OCI-LY3 (cell line): ENCODE data around the gene TARBP2.
"Not testable (repeated sequence)": the region's sequence is repeated elsewhere in the genome, so short reads cannot be mapped to it uniquely, and the experiment has no call there.

Source experiments
- H2AFZ ChIP-seq: fragments of 200-600, 300-600 bp; shearing (Covaris generic); 2 replicates; pipeline ENCODE4 v1.6.0; 2014; ENCODE audit warnings: antibody characterized with exemption, low read depth, low read length
- H3K27ac ChIP-seq: fragments of 200-600, 300-600 bp; sonication (generic); 2 replicates; pipeline ENCODE4 v1.5.1; 2014; ENCODE audit warnings: mild to moderate bottlenecking, low read length, moderate library complexity, mixed read lengths
- H3K27me3 ChIP-seq: fragments of 200-600, 300-600 bp; sonication (generic); 2 replicates; pipeline ENCODE4 v1.6.1; 2014; ENCODE audit warnings: low read depth, low read length, mixed read lengths
- H3K36me3 ChIP-seq: fragments of 200-600, 300-600 bp; sonication (generic); replicated peaks from 2 replicates; pipeline ENCODE3; 2014; ENCODE audit warnings: low read depth, low read length, mixed read lengths
- H3K4me1 ChIP-seq: fragments of 300-600, 200-600 bp; sonication (generic); 2 replicates; pipeline ENCODE4 v1.6.1; 2014; ENCODE audit warnings: low read length, mixed read lengths
- H3K4me2 ChIP-seq: fragments of 200-600, 300-600 bp; sonication (generic); 2 replicates; pipeline ENCODE4 v1.6.1; 2014; ENCODE audit warnings: low read length, mixed read lengths
- H3K4me3 ChIP-seq: fragments of 300-600, 200-600 bp; sonication (generic); 2 replicates; pipeline ENCODE4 v1.5.1; 2014; ENCODE audit warnings: antibody characterized with exemption, mild to moderate bottlenecking, low read length, moderate library complexity
- H3K79me2 ChIP-seq: fragments of 300-600, 200-600 bp; shearing (Covaris generic); 2 replicates; pipeline ENCODE4 v1.6.1; 2014; ENCODE audit warnings: mild to moderate bottlenecking, low read length, mixed read lengths
- H3K9ac ChIP-seq: fragments of 300-600, 200-600 bp; shearing (Covaris generic); 2 replicates; pipeline ENCODE4 v1.6.0; 2014; ENCODE audit warnings: mild to moderate bottlenecking, low read length, moderate library complexity
- H3K9me3 ChIP-seq: fragments of 200-600, 300-600 bp; shearing (Covaris generic); 2 replicates; pipeline ENCODE4 v1.6.1; 2014; ENCODE audit warnings: low read length, mixed read lengths; ENCODE audit not compliant: insufficient read depth
- H4K20me1 ChIP-seq: fragments of 200-600, 300-600 bp; sonication (generic); 2 replicates; pipeline ENCODE4 v1.6.1; 2016; ENCODE audit warnings: low read length, mixed read lengths; ENCODE audit not compliant: insufficient read depth
- CTCF ChIP-seq: fragments of 200-600, 300-600 bp; sonication (generic); IDR thresholded peaks from 2 replicates; pipeline ENCODE4 v1.5.1; 2014; ENCODE audit warnings: antibody characterized with exemption, low read length, low read depth
- EZH2phosphoT487 ChIP-seq: fragments of 200-600 bp; shearing (Covaris generic); IDR thresholded peaks from 2 replicates; pipeline ENCODE4 v1.6.1; 2018; ENCODE audit warnings: antibody characterized with exemption, mixed run types, low read depth

TARBP2 gene

GRCh38 chr12:53536962-53537361, 35.9 kb downstream of the TARBP2 start:
- Histone ChIP-seq H3K36me3 (peaks cover 14% of the 10 kb centered on the region), H3K9ac (no peak overlapping the region), H3K27ac (no peak overlapping the region), H3K4me3 (no peak overlapping the region), H3K4me2 (no peak overlapping the region), H3K79me2 (no peaks in the 10 kb centered on the region), H3K27me3 (no peaks in the 10 kb centered on the region), H3K9me3 (no peaks in the 10 kb centered on the region), H3K4me1 (no peaks in the 10 kb centered on the region), H4K20me1 (no peaks in the 10 kb centered on the region), H2AFZ (no peak overlapping the region)
- TF ChIP-seq EZH2phosphoT487 (no peak), CTCF (no peak)

GRCh38 chr12:53538209-53538689, 37.2 kb downstream of the TARBP2 start:
- Histone ChIP-seq H3K4me2 (no peak overlapping the region), H3K27ac (no peak overlapping the region)
- no peak for TF ChIP-seq CTCF
- TF ChIP-seq EZH2phosphoT487: no peak

GRCh38 chr12:53539526-53539925, 38.4 kb downstream of the TARBP2 start:
- Histone ChIP-seq H3K4me3 (no peak overlapping the region), H3K9me3 (no peaks in the 10 kb centered on the region), H3K9ac (no peak overlapping the region), H2AFZ (no peak overlapping the region), H3K27me3 (no peaks in the 10 kb centered on the region), H3K4me1 (peaks cover 6% of the 10 kb centered on the region; the same call in 1 of the 2 replicates), H3K27ac (no peak overlapping the region), H4K20me1 (no peaks in the 10 kb centered on the region), H3K4me2 (no peak overlapping the region), H3K36me3 (peaks cover 4% of the 10 kb centered on the region), H3K79me2 (no peaks in the 10 kb centered on the region)
- no peak for TF ChIP-seq CTCF
- TF ChIP-seq EZH2phosphoT487: no peak

More at GRCh38 chr12:53538209-53538689, 37.2 kb downstream of the TARBP2 start:
- Histone ChIP-seq H3K9ac (no peak overlapping the region), H3K9me3 (no peaks in the 10 kb centered on the region), H3K27me3 (no peaks in the 10 kb centered on the region), H3K36me3 (peaks cover 7% of the 10 kb centered on the region), H3K4me3 (no peak overlapping the region), H3K79me2 (no peaks in the 10 kb centered on the region), H2AFZ (no peak overlapping the region), H4K20me1 (no peaks in the 10 kb centered on the region), H3K4me1 (no peaks in the 10 kb centered on the region)

- peak overlapping the region; percentile 81; the same call in 1 of the 2 replicates for H2AFZ ChIP-seq
- TF ChIP-seq EZH2phosphoT487 (no peak), CTCF (peak; percentile 81)
- H3K27ac ChIP-seq: peak overlapping the region; percentile 11; the same call in 1 of the 2 replicates
Observed at GRCh38 chr12:53543539-53543938, 42.5 kb downstream of the TARBP2 start.

GRCh38 chr12:53548354-53548753, 47.3 kb downstream of the TARBP2 start:
- H3K4me1 ChIP-seq, H3K27me3 ChIP-seq, H2AFZ ChIP-seq, H3K9me3 ChIP-seq, H3K4me3 ChIP-seq, H3K79me2 ChIP-seq, H3K4me2 ChIP-seq, H3K36me3 ChIP-seq, H4K20me1 ChIP-seq, H3K27ac ChIP-seq, H3K9ac ChIP-seq: not testable (repeated sequence)

More at GRCh38 chr12:53543539-53543938, 42.5 kb downstream of the TARBP2 start:
- peaks cover 6% of the 10 kb centered on the region; the same call in 1 of the 2 replicates for H3K4me1 ChIP-seq
- H3K4me2 ChIP-seq: peak overlapping the region; percentile 23
- H3K9me3 ChIP-seq: no peaks in the 10 kb centered on the region
- no peaks in the 10 kb centered on the region for H3K27me3 ChIP-seq
- peaks cover 5% of the 10 kb centered on the region for H3K36me3 ChIP-seq
- H3K9ac ChIP-seq: no peak overlapping the region
- H4K20me1 ChIP-seq: no peaks in the 10 kb centered on the region
- no peak overlapping the region for H3K4me3 ChIP-seq
- no peaks in the 10 kb centered on the region for H3K79me2 ChIP-seq

GRCh38 chr12:53550131-53550530, 49.0 kb downstream of the TARBP2 start:
- H3K27me3 ChIP-seq, H4K20me1 ChIP-seq, H3K4me2 ChIP-seq, H3K79me2 ChIP-seq, H3K36me3 ChIP-seq, H3K4me3 ChIP-seq, H3K9ac ChIP-seq, H3K4me1 ChIP-seq, H2AFZ ChIP-seq, H3K27ac ChIP-seq, H3K9me3 ChIP-seq: not testable (repeated sequence)
